Hippocampal formation (tissue), 2 donors: ENCODE results near the gene BTBD9.

ENCODE experiments used
- DNase-seq, 2 donors: peaks; one replicate each; lab custom pipeline; 2025; lab: John Stamatoyannopoulos, UW

The BTBD9 gene

DNA sequence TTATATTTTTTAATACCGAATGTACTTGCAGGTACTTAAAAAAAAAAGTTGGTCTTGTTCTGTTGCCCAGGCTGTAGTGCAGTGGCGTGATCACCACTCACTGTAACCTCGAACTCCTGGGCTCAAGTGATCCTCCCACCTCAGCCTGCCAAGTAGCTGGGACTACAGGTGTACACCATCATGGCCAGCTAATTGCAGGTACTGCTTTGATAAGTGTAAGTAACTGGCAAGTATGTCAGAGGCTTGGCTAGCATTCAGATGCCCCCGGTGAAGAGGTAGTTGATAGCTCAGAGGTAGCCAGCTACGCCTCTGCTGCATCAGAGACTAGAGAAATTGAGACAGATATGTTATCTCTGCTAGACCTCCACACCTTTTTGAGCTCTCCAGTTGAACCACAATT lies 40.5 kb downstream of the BTBD9 start:
- DNase-seq = no peak

- no peak for DNase-seq
Measured at GRCh38 chr6:38593998-38594665, 45.6 kb downstream of the BTBD9 start.

DNA sequence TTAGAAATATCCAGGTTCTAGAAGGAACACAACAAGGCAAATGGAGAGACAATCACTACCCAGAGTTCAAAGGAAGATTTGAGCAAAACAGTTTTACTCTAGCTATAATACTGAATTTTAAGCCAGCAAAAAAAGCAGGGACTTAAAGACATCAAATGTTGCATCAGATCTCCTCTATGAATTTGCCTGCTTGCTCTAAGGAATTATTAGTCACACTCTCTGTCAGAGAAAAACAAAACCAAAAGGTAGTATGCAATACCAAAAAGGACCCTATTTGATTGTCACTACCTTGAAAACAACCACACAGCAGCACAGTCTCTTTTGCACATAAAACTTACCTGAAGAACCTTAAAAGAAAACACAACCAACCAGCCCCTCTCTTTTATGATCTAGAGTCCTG lies 46.3 kb downstream of the BTBD9 start:
- DNase-seq = no peak

DNA sequence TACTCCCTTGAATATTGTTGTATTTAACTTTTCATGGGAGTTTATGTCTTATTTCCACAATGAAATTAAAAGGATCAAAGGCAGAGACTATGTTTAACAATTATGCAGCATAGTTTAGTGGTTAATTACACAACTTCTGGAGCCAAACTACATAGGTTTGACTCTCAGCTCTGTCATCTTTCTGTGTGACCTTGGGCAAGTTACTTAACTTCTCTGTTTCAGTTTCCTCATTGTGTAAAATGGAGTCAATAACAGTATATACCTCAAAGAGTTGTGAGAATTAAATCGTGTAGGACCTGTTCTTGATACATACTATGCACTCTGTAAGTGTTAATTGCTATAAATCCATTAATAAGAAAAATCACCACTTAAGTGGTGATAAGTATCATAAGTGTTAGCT lies 48.3 kb downstream of the BTBD9 start:
- DNase-seq = no peak

DNA sequence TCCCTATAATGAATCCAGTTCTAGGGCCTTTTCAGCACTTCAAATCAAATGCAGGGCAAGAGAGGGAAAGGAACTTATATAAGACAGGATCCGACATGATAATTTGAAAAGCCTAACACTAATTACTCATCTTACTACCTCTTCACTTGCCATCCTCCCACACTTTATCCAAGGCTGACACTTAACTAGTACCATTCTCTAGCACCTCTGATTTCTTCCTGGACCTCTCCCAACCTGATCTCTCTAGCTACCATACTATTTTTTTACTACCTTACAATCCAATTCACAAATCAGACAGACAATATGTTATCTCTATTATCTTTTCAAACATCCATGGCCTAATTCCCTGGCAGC lies 50.4 kb downstream of the BTBD9 start:
- no peak for DNase-seq

DNA sequence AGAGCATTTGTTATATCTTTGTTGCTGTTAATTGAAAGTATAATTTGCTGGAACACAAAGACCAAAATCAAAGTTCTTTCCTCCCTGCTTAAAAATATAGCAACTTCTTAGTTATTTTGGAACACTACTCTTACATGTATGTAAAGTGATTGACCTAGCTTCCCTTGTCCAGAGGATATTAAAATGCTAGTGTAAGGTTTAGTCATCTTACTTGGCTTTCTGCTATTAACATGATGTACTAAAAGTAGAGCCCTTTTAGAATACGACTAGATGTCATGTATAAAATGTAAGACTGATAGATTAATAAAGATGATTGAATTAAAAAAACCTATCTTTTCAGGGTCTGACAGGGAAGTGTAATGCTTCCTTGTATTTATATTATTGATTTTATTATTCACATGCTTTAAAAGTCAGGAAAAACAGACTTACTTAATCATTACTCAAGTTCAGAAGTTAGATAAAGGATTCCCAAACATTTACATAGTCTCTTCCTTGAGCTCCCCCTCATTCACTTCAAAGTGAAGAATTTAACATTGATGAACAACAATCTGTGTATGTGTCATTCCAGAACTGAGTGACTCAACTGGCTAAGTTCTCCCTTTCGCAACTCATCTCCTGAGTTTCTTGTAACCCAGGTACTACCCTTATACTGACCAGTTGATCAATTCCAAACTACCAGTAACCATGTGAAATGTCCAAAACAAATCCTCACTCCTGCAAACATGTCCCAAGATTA lies 50.9 kb downstream of the BTBD9 start:
- no peak for DNase-seq

DNA sequence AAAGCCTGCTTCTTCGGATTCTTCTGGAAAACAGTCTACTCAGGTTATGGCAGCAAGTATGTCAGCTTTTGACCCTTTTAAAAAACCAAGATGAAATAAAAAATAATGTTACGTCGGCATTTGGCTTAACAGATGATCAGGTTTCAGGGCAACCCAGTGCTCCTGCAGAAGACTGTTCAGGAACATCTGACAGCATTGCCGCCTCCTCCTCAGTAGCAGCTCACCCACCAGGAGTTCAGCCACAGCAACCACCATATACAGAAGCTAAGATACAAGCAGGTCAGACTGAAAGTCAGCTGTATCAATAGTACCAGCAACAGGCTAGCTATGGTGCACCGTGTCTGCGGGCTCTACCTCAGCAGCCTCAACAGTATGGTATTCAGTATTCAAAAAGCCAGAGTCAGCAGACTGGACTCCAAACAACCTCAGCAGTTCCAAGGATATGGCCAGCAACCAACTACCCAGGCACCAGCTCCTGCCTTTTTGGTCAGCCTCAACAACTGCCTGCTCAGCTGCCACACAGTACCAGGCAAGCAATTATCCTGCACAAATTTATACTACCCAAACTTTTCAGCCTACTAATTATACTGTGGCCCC lies 51.9 kb downstream of the BTBD9 start:
- DNase-seq = no peak

DNA sequence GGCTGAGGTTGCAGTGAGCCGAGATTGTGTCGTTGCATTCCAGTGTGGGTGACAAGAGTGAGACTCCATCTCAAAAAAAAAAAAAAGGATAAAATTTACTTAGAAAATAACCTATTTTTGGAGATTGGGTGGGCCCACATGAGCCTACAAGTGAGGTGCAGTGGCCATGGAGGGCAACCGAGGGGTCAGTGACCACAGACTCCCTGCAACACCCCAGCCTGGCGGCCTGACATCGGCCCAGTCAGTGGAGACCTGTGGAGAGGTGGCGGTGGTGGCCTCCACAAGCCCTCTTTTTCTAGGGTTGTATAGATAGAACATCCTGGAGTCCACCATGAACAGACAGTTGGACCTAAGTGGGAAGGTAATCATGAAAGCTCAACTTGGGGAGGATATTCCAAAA lies 52.7 kb downstream of the BTBD9 start:
- no peak for DNase-seq

- no peak for DNase-seq
Measured at GRCh38 chr6:38584731-38585130, 55.0 kb downstream of the BTBD9 start.

DNA sequence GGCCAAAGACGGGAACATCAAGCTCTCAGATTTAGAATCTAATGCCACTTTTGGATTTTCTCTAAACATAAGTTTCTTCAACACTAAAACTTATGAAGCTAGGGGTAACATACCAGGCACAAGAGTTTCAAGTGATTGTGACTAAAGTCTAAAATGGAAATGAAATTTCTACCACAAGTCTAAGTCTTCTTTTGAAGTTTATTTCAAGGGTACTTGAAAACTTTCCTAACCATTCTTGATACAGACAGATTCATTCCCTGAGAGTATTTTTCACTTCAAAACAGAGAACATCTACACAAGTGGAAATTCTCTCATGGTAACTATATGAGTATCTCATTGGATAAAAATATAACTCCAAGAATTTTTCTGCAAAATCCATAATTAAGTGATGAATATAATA lies 56.2 kb downstream of the BTBD9 start:
- no peak for DNase-seq

DNA sequence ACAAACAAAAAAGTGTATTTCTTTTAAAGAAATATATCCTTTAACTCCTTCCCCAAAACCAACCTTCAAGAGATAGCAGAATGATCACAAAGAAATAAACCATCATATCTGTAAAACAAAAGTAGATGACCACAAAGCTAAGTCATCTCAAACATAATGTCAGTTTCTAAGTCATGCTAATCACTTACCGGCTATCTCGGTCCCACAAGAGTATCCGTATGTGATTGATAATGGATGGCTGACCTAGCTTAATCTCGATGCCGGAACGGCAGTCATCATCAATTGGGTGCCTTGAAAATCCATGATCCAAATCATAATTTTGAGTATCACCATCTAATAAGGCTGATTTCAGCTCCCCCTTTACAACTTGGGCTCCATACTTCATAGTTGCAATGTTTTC lies 59.7 kb downstream of the BTBD9 start:
- no peak for DNase-seq

- no peak for DNase-seq
Measured at GRCh38 chr6:38579010-38579628, 60.6 kb downstream of the BTBD9 start.

- DNase-seq = no peak
Measured at GRCh38 chr6:38578075-38578474, 61.7 kb downstream of the BTBD9 start.

- no peak for DNase-seq
Measured at GRCh38 chr6:38577492-38577891, 62.2 kb downstream of the BTBD9 start.

GRCh38 chr6:38573801-38574395 lies 65.8 kb downstream of the BTBD9 start:
- no peak for DNase-seq

GRCh38 chr6:38572186-38572813 lies 67.4 kb downstream of the BTBD9 start:
- no peak for DNase-seq

DNA sequence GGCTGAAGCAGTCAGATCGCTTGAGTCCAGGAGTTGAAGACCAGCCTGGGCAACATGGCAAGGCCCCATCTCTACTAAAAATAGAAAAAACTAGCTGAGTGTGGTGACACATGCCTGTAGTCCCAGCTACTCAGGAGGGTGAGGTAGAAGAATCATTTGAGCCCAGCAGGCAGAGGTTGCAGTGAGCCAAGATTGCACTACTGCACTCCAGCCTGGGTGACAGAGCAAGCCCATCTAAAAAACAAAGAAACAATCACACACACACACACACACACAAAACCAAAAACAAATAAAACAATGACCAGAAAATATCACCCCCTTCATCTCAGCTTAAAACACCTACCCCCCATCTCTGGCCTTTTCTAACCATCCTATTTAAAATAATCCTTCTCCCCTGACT lies 68.0 kb downstream of the BTBD9 start:
- no peak for DNase-seq

DNA sequence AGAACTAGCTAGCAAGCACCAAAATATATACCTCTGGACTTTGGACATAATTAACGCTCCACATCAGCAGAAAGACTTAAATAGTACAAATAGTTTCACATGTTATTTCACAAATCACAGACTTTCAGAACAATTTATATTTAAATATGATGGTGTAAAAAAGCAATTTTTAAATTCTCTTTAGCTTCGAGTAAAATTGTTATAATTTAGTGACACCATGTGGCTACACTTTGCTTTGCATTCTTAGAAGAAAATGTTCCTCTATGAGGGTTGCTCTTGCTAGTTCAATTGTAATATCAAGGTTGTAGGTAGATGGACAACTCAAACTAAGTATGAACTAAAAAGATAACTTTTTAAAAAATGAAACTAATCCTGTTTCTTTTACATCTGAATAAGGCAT lies 69.0 kb downstream of the BTBD9 start:
- DNase-seq = peak in 1 of 2 donors; percentile 62

DNA sequence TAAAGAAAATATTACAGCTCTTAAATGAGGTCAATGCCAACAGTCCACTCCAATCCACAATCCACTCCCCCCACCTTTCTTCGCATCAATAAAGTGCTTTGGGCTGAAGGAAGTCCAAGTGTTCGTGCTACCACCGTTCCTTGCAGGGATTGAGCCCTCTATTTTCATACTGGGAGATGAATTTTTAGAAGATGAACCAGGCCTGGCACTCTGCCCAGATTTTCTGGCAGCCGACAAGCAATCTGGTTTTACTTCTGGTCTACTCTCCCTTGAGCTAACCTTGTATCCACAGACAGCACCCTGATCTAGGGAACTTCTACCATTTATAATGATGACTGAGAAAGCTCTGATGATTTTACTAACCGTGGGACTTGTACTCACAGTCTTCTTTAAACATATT lies 72.3 kb downstream of the BTBD9 start:
- no peak for DNase-seq

- no peak for DNase-seq
Measured at GRCh38 chr6:38566295-38567030, 73.3 kb downstream of the BTBD9 start.

DNA sequence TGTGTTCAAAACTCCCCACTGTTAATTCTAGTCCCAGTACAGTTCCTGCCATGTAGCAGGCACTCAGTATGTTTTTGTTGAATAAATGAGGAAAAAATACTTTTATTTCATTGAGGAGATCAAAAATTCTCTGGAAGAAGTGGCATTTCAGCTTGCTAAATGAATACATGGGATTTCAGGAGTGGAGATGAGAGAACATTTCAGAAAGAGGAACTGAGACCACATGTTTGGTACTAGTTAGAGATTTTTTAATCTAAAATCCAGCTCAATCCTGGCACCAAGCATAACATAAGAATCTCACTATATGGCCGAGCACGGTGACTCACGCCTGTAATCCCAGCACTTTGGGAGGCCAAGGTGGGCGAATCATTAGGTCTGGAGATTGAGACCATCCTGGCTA lies 75.4 kb downstream of the BTBD9 start:
- no peak for DNase-seq
